GM12891 (cell line): ENCODE results near the gene NCKAP5.

Experiments
- POLR2A ChIP-seq: IDR thresholded peaks from 2 replicates; pipeline ENCODE4 v1.6.1; 2011; ENCODE audit warnings: low read depth, low read length, control low read depth
- POLR2AphosphoS5 ChIP-seq: IDR thresholded peaks from 2 replicates; pipeline ENCODE4 v1.6.1; 2011; ENCODE audit warnings: low read depth, low read length, control low read depth
- SPI1 ChIP-seq: IDR thresholded peaks from 2 replicates; pipeline ENCODE4 v1.6.1; 2011; ENCODE audit warnings: low read depth, low read length, control low read depth
- TAF1 ChIP-seq: IDR thresholded peaks from 2 replicates; pipeline ENCODE4 v1.6.1; 2011; ENCODE audit warnings: low read depth, low read length, control low read depth

DNA sequence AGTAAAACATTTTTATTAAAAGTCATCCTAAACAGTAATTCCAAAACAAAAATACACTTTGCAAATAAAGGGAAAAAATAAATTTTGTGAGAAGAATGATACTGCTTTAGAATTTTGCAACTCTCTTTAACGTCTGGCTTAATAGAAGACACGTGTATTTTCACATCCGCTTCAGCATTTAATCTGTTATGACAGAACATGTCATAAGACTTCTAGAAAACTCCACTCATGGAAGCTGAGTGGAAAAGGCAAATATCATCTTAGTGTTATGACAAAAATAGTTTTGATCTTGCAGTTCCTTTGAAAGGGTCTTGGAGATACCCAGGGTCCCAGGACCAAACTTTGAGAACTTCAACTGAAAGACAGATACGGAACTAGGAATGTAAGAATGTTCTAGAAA lies 350.1 kb downstream of the NCKAP5 start:
- TF ChIP-seq POLR2AphosphoS5 (no peak), SPI1 (no peak), TAF1 (no peak), POLR2A (no peak)
